OCI-LY7 (cell line): ENCODE results near the gene UQCRQ. TPM values are rescaled to one million over a fixed set of nuclear protein-coding genes. Genes with fewer than 3 reads are reported as not detected.

Experiments
- BruUV-seq: library from RNA; stranded (reverse); fragments of 400-500 nt; replicated peaks from 2 replicates; lab custom pipeline; 2021; lab: Mats Ljungman, UMichigan
- CTCF ChIA-PET: fragments of 300-600 bp; sonication (Branson Sonifier 250); formaldehyde crosslinking; loops from one replicate; lab custom pipeline; 2022; ENCODE audit warnings: antibody characterized with exemption; ENCODE audit not compliant: unreplicated experiment; lab: Charles Lee
- POLR2A ChIA-PET: fragments of 300-600 bp; sonication (Branson Sonifier 250); formaldehyde crosslinking; loops from one replicate; lab custom pipeline; 2022; ENCODE audit warnings: antibody characterized with exemption; lab: Charles Lee
- DNase-seq: peaks from one replicate; pipeline ENCODE4 v3.0.0-alpha.2; 2015; ENCODE audit warnings: low spot score
- H2AFZ ChIP-seq: fragments of 200-600 bp; sonication (generic), shearing (Covaris generic); 2 replicates; pipeline ENCODE4 v1.6.1; 2014; ENCODE audit warnings: mild to moderate bottlenecking, antibody characterized with exemption, low read length, moderate library complexity
- H3K27ac ChIP-seq: fragments of 200-600 bp; sonication (generic); 2 replicates; pipeline ENCODE4 v1.5.1; 2014; ENCODE audit warnings: mixed run types, low read depth, mild to moderate bottlenecking, moderate library complexity, low read length, inconsistent platforms; ENCODE audit not compliant: poor library complexity, severe bottlenecking
- H3K36me3 ChIP-seq: fragments of 200-600 bp; sonication (generic); 2 replicates; pipeline ENCODE4 v1.6.1; 2014; ENCODE audit warnings: mild to moderate bottlenecking, antibody characterized with exemption, low read length, moderate library complexity, mixed read lengths; ENCODE audit not compliant: insufficient read depth
- H3K4me1 ChIP-seq: fragments of 200-600 bp; sonication (generic); 2 replicates; pipeline ENCODE4 v1.5.1; 2014; ENCODE audit warnings: mild to moderate bottlenecking, low read length; ENCODE audit not compliant: insufficient read depth, poor library complexity, severe bottlenecking
- H3K4me2 ChIP-seq: fragments of 200-600 bp; sonication (generic); 2 replicates; pipeline ENCODE4 v1.6.1; 2014; ENCODE audit warnings: mild to moderate bottlenecking, low read length
- H3K4me3 ChIP-seq: fragments of 200-600 bp; sonication (generic); 2 replicates; pipeline ENCODE4 v1.5.1; 2014; ENCODE audit warnings: mild to moderate bottlenecking, low read depth, low read length; ENCODE audit not compliant: poor library complexity, severe bottlenecking
- H3K79me2 ChIP-seq: fragments of 200-600 bp; sonication (generic); 2 replicates; pipeline ENCODE4 v1.6.1; 2016; ENCODE audit warnings: low read depth, mild to moderate bottlenecking, low read length, moderate library complexity, mixed read lengths; ENCODE audit not compliant: insufficient read depth
- H3K9me2 ChIP-seq: fragments of 200-600 bp; sonication (generic); 2 replicates; pipeline ENCODE4 v1.6.1; 2016; ENCODE audit warnings: mild to moderate bottlenecking, low read length, mixed read lengths; ENCODE audit not compliant: insufficient read depth
- H3K9me3 ChIP-seq: fragments of 200-600 bp; sonication (generic); 2 replicates; pipeline ENCODE4 v1.6.1; 2014; ENCODE audit warnings: mild to moderate bottlenecking, mixed run types, low read length, mixed read lengths
- H4K20me1 ChIP-seq: fragments of 200-600 bp; sonication (generic); 2 replicates; pipeline ENCODE4 v1.6.1; 2014; ENCODE audit warnings: mild to moderate bottlenecking, antibody characterized with exemption, low read length, moderate library complexity, mixed read lengths; ENCODE audit not compliant: insufficient read depth
- EZH2phosphoT487 ChIP-seq: fragments of 200-600 bp; sonication (generic); IDR thresholded peaks from 2 replicates; pipeline ENCODE4 v1.6.1; 2018; ENCODE audit warnings: low read depth, borderline replicate concordance, mild to moderate bottlenecking, mixed run types, antibody characterized with exemption, low read length, moderate library complexity, mixed read lengths
- intact Hi-C: fragments of 100-400 bp; cut with micrococcal nuclease; formaldehyde crosslinking; loops from one replicate; pipeline ENCODE4 v1.10.0; 2022; ENCODE audit not compliant: unreplicated experiment
- total RNA-seq, 2 experiments: library from RNA; depleted of rRNA in 1 of 2; stranded (reverse); fragments of >200 nt in 1 of 2; shearing (Covaris generic) in 1 of 2; gene quantifications; 2 replicates each; pipeline ENCODE4 v1.2.3, GENCODE V29; 2014 to 2022
- TF ChIP-seq, protein P1 (sequence below): fragments of 200-600 bp; sonication (generic); conservative IDR thresholded peaks from 2 replicates; pipeline ENCODE4 v1.5.1; 2014; ENCODE audit warnings: mild to moderate bottlenecking, antibody characterized with exemption, low read length, moderate library complexity, mixed read lengths

Gene UQCRQ
- total RNA-seq, 2 experiments from 2014 or later, result 140 to 310 TPM

DNA sequence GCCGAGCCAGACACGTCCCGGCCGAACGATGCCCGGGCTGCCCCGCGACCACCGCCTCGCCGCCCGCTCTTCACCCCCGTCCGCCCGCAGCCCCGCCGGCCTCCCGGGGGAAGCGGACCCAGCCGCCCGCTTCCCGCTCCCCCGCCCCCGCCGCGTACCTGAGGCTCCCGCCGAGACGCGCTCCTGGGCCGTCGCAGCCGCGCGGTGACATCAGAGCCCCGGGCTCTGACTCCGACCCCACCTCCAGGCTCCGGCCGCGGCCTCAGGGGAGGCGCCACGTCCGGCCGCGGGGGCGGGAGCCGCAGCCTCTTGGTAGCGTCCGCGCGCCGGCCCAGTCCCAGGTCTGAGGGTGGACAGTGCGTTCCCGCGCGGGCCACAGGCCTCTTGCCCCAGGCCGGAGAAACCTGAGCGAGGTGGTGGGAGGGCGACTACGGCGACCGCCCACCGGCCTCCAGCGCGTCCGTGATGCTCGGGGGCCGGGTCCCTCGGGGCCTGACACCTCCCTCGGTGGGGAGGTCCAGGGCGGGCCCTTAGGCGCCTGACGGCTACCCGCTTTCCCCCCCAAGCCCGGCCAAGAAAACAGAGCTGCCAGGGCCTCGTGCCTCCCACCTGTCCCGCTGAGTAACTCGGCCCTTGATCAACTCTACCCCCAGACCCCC is 35.9 kb upstream of the UQCRQ start, which contains the start of gene SHROOM1:
Gene SHROOM1, minus strand, starts transcription at position 212 of the 659 bp plus-strand sequence. CDS start 4,507 bp downstream, outside the sequence.
- no peaks in the 10 kb centered on the region for H4K20me1 ChIP-seq
- H3K36me3 ChIP-seq, result no peaks in the 10 kb centered on the region
- peak; percentile 47 for DNase-seq
- ChIA-PET CTCF (no interaction called here), POLR2A (interaction anchor here (0.8 kb wide), 1 partner anchor 10 kb away, joined by 3 read pairs; no protein-coding TSS in a partner anchor)
- H3K79me2 ChIP-seq, result no peaks in the 10 kb centered on the region
- H2AFZ ChIP-seq, result peak within 1 kb of the TSS; percentile 35
- H3K27ac ChIP-seq, result no peak within 1 kb of the TSS
- TF ChIP-seq, protein P1, sequence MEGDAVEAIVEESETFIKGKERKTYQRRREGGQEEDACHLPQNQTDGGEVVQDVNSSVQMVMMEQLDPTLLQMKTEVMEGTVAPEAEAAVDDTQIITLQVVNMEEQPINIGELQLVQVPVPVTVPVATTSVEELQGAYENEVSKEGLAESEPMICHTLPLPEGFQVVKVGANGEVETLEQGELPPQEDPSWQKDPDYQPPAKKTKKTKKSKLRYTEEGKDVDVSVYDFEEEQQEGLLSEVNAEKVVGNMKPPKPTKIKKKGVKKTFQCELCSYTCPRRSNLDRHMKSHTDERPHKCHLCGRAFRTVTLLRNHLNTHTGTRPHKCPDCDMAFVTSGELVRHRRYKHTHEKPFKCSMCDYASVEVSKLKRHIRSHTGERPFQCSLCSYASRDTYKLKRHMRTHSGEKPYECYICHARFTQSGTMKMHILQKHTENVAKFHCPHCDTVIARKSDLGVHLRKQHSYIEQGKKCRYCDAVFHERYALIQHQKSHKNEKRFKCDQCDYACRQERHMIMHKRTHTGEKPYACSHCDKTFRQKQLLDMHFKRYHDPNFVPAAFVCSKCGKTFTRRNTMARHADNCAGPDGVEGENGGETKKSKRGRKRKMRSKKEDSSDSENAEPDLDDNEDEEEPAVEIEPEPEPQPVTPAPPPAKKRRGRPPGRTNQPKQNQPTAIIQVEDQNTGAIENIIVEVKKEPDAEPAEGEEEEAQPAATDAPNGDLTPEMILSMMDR, result no peak
- no peak for TF ChIP-seq EZH2phosphoT487
- no TSS peak for BruUV-seq
- H3K9me3 ChIP-seq, result no peaks in the 10 kb centered on the region
- no peaks in the 10 kb centered on the region for H3K9me2 ChIP-seq
- intact Hi-C loops, result loop anchor here (1.0 to 10.0 kb wide), 3 partner anchors 52 to 464 kb away; no protein-coding TSS in a partner anchor
- peaks cover 5% of the 10 kb centered on the region for H3K4me1 ChIP-seq
- H3K4me3 ChIP-seq, result peak within 1 kb of the TSS; percentile 63
- H3K4me2 ChIP-seq, result peak within 1 kb of the TSS; percentile 60

DNA sequence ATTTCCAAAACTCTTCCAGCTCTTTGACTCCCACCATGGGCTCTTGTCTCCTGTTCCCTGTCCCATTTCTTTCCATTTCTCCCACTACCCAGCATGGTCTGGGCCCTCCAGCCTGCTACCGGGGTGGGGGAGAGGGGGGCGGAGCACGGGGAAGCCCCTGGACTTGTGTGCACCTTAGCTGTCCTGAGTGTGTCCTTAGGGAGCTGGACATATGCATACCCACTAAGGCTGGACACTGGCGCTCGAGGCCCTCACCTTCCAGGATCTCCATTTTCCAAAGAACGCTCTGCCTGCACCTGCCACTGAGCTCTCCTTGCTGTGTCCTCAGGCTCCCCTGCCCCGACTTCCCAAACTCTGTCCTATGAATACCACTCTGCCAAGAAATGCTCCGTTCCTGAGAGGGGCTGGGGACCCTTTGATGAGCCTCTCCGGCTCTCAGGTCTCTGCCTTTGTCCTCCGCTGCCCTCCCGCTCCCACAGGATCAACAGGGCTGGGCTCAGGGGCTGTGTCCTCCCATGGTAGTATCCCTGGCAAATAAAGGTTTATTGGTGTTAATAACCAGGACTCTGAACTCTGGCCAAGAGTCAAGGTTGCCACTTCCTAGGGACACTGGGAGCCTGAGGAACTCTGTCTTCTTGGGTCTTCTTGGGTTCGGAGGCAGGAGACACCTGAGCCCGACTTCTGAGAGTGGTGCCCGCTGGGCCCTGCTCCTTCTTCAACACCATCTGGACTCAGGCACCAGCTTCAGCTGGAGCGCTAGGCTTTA is 35.2 kb upstream of the UQCRQ start:
- no peak overlapping the region for H2AFZ ChIP-seq
- no TSS peak for BruUV-seq
- intact Hi-C loops, result loop anchor here (5.0 to 10.0 kb wide), 2 partner anchors 51 to 464 kb away; no protein-coding TSS in a partner anchor

More for the DNA sequence above, 35.2 kb upstream of the UQCRQ start:
- no peaks in the 10 kb centered on the region for H3K36me3 ChIP-seq
- peaks cover 5% of the 10 kb centered on the region for H3K4me1 ChIP-seq
- CTCF ChIA-PET, result interaction anchor here (1.4 kb wide), 1 partner anchor 11 kb away, joined by 4 read pairs; no protein-coding TSS in a partner anchor
- no peaks in the 10 kb centered on the region for H4K20me1 ChIP-seq
- H3K79me2 ChIP-seq, result no peaks in the 10 kb centered on the region
- no peaks in the 10 kb centered on the region for H3K9me3 ChIP-seq
- TF ChIP-seq EZH2phosphoT487, result no peak
- TF ChIP-seq, protein P1, result no peak
- H3K27ac ChIP-seq, result no peak overlapping the region
- no peak for DNase-seq
- H3K9me2 ChIP-seq, result no peaks in the 10 kb centered on the region
- H3K4me3 ChIP-seq, result peak overlapping the region; percentile 63
- POLR2A ChIA-PET, result interaction anchor here (0.8 kb wide), 1 partner anchor 11 kb away, joined by 3 read pairs; no protein-coding TSS in a partner anchor
- H3K4me2 ChIP-seq, result peak overlapping the region; percentile 60; the same call in 1 of the 2 replicates
